GM18517 (cell line): ENCODE data around the gene SRGAP3.

Experiments used
- ATAC-seq: cut with Tn5 transposase; IDR thresholded peaks from one replicate; pipeline ENCODE4 v1.9.1; 2021; ENCODE audit warnings: mild to moderate bottlenecking, moderate library complexity; ENCODE audit not compliant: unreplicated experiment

The SRGAP3 gene

GRCh38 chr3:8952130-8952529 lies 297.3 kb downstream of the SRGAP3 start:
- no peak for ATAC-seq

GRCh38 chr3:8945890-8946600 lies 303.4 kb downstream of the SRGAP3 start:
- no peak for ATAC-seq

- no peak for ATAC-seq
Measured at GRCh38 chr3:8942746-8943488, 306.5 kb downstream of the SRGAP3 start.

GRCh38 chr3:8942115-8942514 lies 307.3 kb downstream of the SRGAP3 start:
- no peak for ATAC-seq

GRCh38 chr3:8938021-8938420 lies 311.4 kb downstream of the SRGAP3 start:
- ATAC-seq = no peak

- ATAC-seq = no peak
Measured at GRCh38 chr3:8937064-8938020, 312.1 kb downstream of the SRGAP3 start.

GRCh38 chr3:8932507-8932906 lies 316.9 kb downstream of the SRGAP3 start:
- ATAC-seq = no peak

GRCh38 chr3:8931342-8931741 lies 318.1 kb downstream of the SRGAP3 start:
- ATAC-seq = no peak
